HG03108 (cell line): ENCODE measurements around the gene EPB41L2.
"Not testable (repeated sequence)": the region's sequence is repeated elsewhere in the genome, so short reads cannot be mapped to it uniquely, and the experiment has no call there.

ENCODE experiments used
- ATAC-seq: cut with Tn5 transposase; IDR thresholded peaks from one replicate; pipeline ENCODE4 v1.9.1; 2021; ENCODE audit warnings: moderate library complexity; ENCODE audit not compliant: unreplicated experiment

Gene EPB41L2

DNA sequence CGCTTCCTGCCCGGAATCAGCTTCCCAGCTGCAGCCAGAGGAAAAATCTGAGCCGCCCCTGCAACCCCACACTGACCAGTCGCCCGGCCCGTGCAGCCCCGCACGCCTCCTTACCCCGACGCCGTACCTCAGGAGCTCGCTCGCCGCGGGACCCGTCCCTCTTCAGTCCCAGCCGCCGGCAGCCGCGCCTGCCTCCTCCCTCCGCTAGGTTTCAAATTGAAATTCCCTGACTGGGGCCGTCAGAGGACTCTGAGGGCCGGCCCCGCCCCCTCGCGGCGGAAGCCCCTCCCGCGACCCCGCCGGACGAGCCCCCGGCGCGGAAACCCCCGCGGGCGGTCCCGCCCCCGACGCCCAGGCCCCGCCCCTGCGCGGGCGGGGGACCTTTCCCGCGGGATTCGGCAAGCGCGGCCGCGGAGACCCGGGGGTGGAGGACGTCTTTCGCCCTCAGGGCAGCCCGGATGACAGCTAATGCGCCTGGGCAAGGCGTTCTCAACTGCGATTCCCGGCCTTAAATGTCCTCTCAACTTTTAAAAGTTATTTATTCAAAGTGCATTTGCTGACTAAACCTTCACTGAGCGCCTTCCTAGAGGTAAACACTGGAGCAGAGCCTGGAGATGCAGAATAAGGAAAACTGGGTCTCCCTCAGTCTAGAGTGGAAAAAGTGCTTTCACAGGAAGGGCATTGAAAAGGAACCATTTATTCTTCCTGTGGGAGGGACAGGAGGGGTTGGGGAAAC is at the start of gene EPB41L2:
Gene EPB41L2 (minus strand): TSS at position 218 of the 736 bp plus-strand sequence. CDS start 106,760 bp downstream, outside the sequence.
- peak; percentile 75 for ATAC-seq

GRCh38 chr6:131112249-131112648 is 49.2 kb upstream of the EPB41L2 start:
- no peak for ATAC-seq

- ATAC-seq, result no peak
These were observed 44.1 kb upstream of the EPB41L2 start for GRCh38 chr6:131107151-131107550.

DNA sequence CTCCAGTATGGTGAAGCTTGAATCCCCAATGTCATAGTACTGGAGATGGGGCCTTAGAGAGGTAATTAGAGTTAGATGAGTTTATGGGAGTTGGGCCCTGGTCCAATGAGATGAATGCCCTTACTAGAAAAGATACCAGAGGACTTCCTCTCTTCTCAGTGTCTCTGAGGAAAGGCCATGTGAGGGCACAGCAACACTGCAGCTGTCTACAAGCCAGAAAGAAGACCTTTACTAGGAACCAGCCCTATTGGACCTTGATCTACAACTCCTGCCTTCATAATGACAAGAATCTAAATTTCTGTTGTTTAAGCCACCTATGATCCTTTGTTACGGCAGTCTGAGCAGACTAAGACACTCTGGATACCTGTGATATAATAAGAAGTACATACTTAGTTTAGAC is 40.9 kb upstream of the EPB41L2 start:
- no peak for ATAC-seq

GRCh38 chr6:131103296-131103695 is 40.3 kb upstream of the EPB41L2 start:
- ATAC-seq, result no peak

- ATAC-seq, result no peak
These were observed 39.1 kb upstream of the EPB41L2 start for GRCh38 chr6:131101911-131102680.

DNA sequence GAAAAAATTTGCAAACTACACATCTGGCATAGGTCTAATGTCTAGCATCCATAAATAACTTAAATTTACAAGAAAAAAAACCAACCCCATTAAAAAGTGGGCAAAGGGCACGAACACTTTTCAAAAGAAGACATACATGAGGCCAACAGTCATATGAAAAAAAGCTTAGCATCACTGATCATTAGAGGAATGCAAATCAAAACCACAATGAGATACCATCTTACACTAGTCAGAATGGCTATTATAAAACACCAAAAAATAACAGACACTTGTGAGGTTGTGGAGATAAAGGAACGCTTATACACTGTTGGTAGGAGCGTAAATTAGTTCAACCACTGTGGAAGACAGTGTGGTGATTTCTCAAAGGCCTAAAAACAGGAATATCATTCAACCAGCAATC is 33.7 kb upstream of the EPB41L2 start:
- ATAC-seq, result no peak

DNA sequence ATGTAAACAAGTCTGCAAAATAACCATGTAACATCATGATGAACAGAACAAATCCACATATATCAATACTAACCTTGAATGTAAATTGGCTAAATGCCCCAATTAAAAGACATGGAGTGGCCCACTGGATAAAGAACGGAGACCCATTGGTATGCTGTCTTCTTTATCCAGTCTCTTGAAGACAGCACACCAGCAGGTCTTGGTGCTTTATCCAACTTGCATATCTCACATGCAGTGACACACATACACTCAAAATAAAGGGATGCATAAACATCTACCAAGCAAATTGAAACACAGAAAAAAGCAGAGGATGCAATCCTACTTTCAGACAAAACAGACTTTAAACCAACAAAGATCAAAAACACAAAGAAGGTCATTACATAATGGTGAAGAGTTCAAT is 30.3 kb upstream of the EPB41L2 start:
- no peak for ATAC-seq

- ATAC-seq, result not testable (repeated sequence)
These were observed 28.9 kb upstream of the EPB41L2 start for GRCh38 chr6:131091944-131092343.

DNA sequence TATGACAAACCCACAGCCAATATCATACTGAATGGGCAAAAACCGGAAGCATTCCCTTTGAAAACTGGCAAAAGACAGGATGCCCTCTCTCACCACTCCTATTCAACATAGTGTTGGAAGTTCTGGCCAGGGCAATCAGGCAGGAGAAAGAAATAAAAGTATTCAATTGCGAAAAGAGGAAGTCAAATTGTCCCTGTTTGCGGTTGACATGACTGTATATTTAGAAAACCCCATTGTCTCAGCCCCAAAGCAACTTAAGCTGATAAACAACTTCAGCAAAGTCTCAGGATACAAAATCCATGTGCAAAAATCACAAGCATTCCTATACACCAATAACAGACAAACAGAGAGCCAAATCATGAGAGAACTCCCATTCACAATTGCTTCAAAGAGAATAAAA is 27.3 kb upstream of the EPB41L2 start:
- not testable (repeated sequence) for ATAC-seq

DNA sequence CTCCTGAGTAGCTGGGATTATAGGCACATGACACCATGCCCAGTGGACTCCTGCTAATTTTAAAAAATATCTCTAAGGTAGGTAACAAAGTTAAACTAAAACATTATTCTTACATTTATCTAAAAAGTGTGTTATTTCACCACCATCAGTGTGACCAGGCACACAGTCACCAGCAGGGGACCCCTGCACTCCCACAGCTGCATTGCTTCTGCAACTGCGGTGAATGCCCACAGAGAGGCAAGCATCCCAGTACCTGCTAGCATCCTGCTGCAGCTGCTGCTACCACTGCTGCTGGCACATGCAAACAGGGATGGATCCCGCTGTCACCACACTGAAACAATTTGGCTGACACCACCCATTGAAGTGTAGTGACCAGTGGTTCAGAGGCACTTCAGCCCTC is 21.9 kb upstream of the EPB41L2 start:
- ATAC-seq, result no peak

- ATAC-seq, result no peak
These were observed 20.6 kb upstream of the EPB41L2 start for GRCh38 chr6:131083687-131084086.

GRCh38 chr6:131082335-131082734 is 19.3 kb upstream of the EPB41L2 start:
- ATAC-seq, result no peak

DNA sequence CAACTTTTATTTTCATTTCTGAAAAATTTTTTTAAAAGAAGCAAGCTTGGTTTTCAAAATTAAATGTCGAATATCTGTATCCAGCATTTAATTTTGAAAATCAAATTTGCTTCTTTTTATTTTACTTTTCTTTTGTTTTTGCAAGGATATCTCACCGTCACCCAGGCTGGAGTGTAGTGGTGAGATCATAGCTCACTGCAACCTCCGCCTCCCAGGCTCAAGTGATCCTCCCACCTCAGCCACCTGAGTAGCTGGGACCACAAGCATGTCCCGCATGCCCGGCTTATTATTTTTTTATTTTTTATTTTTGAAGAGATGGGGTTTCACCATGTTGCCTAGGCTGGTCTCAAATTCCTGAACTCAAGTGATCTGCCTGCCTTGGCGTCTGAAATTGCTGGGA is 17.0 kb upstream of the EPB41L2 start:
- no peak for ATAC-seq

GRCh38 chr6:131073577-131073976 is 10.5 kb upstream of the EPB41L2 start:
- no peak for ATAC-seq

- no peak for ATAC-seq
These were observed 7.0 kb upstream of the EPB41L2 start for GRCh38 chr6:131070061-131070460.

- ATAC-seq, result no peak
These were observed 5.1 kb upstream of the EPB41L2 start for GRCh38 chr6:131068165-131068564.

- no peak for ATAC-seq
These were observed 4.5 kb upstream of the EPB41L2 start for GRCh38 chr6:131067521-131067920.

- ATAC-seq, result no peak
These were observed 2.8 kb upstream of the EPB41L2 start for GRCh38 chr6:131065824-131066171.

DNA sequence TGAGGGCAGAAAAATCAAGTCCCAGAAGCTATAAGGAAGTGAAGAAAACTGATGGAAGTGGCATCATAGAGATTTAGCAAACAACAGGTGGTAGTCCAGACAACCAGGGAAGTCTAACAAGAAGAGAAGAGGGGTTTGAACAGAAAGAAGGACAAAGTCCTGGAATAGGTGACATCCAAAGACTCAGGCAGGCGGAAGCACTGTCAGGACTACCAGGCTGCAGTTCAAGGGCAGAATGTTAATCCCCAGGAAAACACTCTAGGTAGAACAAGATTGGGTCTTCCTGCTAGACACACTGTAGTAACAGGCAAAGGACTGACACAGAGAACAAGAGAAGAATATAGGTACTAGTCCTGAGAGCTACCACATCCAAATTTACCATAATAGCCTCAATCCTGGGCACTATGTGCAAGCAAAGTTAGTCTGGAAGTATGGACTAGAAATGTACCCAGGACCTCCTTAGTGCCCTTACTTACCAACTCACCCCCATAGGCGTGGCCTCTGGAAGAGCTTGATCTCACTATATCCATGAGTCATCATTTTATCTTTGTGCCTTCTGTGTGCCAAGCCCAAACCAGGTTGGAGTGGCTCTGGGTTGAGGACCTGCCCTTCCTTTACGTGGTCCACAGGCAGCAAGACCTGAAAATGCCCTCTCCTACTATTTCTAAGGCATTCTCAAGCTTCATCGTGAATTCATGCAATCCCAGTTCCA is 2.2 kb upstream of the EPB41L2 start:
- ATAC-seq, result no peak

DNA sequence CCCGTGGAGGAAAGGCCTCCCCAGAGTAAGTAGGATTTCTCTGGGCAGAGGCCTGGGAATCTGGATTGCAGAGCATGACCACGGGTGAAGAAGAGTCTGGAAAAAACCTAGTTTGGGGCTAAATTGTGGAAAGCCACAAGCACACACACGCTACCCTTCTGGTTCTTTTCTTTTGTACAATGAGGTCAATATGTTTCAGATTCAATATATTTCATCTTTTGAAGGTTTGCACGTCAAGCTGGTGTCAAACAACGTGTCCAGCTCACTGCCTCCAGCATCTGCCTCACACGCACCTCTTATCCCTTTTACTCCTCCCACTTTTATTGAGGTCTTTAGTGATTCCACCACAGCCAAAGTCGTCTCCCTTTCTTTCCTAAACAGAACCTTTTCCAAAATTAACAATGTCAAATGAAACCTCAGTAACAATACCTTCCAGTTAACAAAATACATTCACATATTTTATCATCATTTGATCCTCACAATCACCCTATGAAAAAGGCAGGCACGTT is 773 bp upstream of the EPB41L2 start:
- ATAC-seq, result no peak
